ENCODE measurements around the gene YAF2.

The YAF2 gene

DNA sequence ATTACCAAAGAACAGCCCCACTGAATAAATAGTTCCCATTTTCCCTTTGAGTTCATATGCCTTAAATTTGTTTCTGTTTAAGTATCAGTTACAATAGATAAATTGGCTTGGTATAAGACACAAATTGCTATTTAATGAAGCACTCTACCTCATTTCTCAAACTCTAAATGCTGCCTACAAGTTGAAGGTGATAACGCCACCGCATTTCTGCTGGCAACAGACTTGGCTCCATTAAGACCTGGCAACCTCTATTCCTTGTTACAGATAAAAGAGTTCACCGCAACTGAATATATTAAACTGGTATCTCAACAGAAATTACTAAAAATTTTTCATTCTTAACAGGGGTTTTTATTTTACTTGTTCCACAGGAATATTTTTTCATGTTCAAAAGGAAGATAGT lies 129.0 kb downstream of the YAF2 start:
- Histone ChIP-seq H3K27ac (replicated peaks) (no peak overlapping the region), H3K4me3 (replicated peaks; ENCODE audit: insufficient read depth, low read length) (no peak overlapping the region), H3K27me3 (ENCODE audit: insufficient read depth, poor library complexity, severe bottlenecking) (no peaks in the 10 kb centered on the region)
- TF ChIP-seq CTCF (IDR thresholded peaks at IDR 0.05; ENCODE audit: insufficient read depth, low read length) (no peak), SPI1 (IDR thresholded peaks at IDR 0.05; ENCODE audit: borderline replicate concordance, low read depth) (no peak), GABPA (IDR thresholded peaks at IDR 0.05; ENCODE audit: low read depth) (no peak), POLR2AphosphoS5 (IDR thresholded peaks at IDR 0.05; ENCODE audit: low read depth) (no peak), REST (IDR thresholded peaks at IDR 0.05; ENCODE audit: insufficient replicate concordance, low read depth) (no peak)
- no peak for DNase-seq (ENCODE audit: low read depth in 1 of 2, low spot score in 1 of 2)

Measured in HL-60 (cell line).